Measurements from ENCODE around the gene SAMD11.
A peak's percentile ranks its signal among the peaks of the same experiment; 100 is the strongest.

Gene SAMD11

GRCh38 chr1:916173-917075 lies 7.3 kb upstream of the SAMD11 start:
- DNase-seq (ENCODE audit: low spot score): no peak

- no peak for DNase-seq (ENCODE audit: low spot score)
Observed at GRCh38 chr1:917076-917459, 6.7 kb upstream of the SAMD11 start.

- no peak for DNase-seq (ENCODE audit: low spot score)
Observed at GRCh38 chr1:917466-918091, 6.1 kb upstream of the SAMD11 start.

- DNase-seq (ENCODE audit: low spot score): no peak
Observed at GRCh38 chr1:918353-918752, 5.4 kb upstream of the SAMD11 start.

GRCh38 chr1:918843-919242 lies 4.9 kb upstream of the SAMD11 start:
- DNase-seq (ENCODE audit: low spot score): no peak

GRCh38 chr1:919271-919872 lies 4.4 kb upstream of the SAMD11 start:
- no peak for DNase-seq (ENCODE audit: low spot score)

GRCh38 chr1:920010-920409 lies 3.7 kb upstream of the SAMD11 start:
- no peak for DNase-seq (ENCODE audit: low spot score)

GRCh38 chr1:920521-920920 lies 3.2 kb upstream of the SAMD11 start:
- DNase-seq (ENCODE audit: low spot score): no peak

- peak; percentile 57 for DNase-seq (ENCODE audit: low spot score)
Observed at GRCh38 chr1:921011-921837, 2.5 kb upstream of the SAMD11 start.

GRCh38 chr1:923991-924655 lies 400 bp downstream of the SAMD11 start:
- DNase-seq (ENCODE audit: low spot score): no peak

GRCh38 chr1:924656-925560 lies 1.2 kb downstream of the SAMD11 start:
- no peak for DNase-seq (ENCODE audit: low spot score)

- no peak for DNase-seq (ENCODE audit: low spot score)
Observed at GRCh38 chr1:925561-926421, 2.1 kb downstream of the SAMD11 start.

- DNase-seq (ENCODE audit: low spot score): no peak
Observed at GRCh38 chr1:927234-927633, 3.5 kb downstream of the SAMD11 start.

GRCh38 chr1:927748-928147 lies 4.0 kb downstream of the SAMD11 start:
- no peak for DNase-seq (ENCODE audit: low spot score)

- DNase-seq (ENCODE audit: low spot score): no peak
Observed at GRCh38 chr1:928825-929661, 5.3 kb downstream of the SAMD11 start.

GRCh38 chr1:929712-930632 lies 6.2 kb downstream of the SAMD11 start:
- DNase-seq (ENCODE audit: low spot score): no peak

GRCh38 chr1:930633-931138 lies 7.0 kb downstream of the SAMD11 start:
- no peak for DNase-seq (ENCODE audit: low spot score)
